Fibroblast of skin of right biceps (primary cell): Measurements from ENCODE around the gene ZNF234.
"Not testable (repeated sequence)": the region's sequence is repeated elsewhere in the genome, so short reads cannot be mapped to it uniquely, and the experiment has no call there.

Experiments
- DNase-seq: peaks from one replicate; pipeline ENCODE4 v3.0.0-alpha.2; 2013

ZNF234 gene

DNA sequence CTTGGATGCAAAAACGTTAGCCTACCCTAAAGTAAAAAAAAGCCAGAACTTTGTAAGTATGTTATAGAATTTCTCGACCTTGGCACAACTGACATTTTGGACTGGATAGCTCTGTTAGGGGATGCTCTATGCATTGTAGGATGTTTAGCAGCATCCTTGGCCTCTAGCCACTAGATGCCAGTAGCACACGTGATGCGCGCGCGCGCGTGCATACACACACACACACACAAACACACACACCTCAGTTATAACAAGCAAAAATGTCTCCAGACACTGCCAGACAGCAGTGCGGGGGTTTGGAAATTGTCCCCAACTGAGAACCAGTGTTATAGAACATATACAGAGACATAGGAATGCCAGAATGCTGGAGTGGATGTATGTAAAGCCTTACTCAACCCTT is 40.8 kb downstream of the ZNF234 start:
- no peak for DNase-seq

DNA sequence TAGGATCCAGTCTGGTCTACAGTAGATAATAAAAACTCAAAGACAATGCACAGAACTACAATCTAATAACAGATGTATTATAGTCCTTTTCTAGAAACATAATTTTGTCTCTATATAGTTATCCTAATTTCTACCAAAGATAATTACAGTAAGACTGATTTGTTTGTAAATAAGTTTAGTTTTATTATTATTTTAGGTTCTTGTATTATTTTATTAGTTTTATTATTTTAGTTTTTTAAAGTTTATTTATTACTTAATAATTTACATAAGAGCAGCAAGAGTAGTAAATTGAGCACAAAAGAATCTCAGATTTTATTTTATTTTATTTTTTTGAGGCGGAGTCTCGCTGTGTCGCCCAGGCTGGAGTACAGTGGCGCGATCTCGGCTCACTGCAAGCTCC is 48.7 kb downstream of the ZNF234 start:
- DNase-seq, result no peak

DNA sequence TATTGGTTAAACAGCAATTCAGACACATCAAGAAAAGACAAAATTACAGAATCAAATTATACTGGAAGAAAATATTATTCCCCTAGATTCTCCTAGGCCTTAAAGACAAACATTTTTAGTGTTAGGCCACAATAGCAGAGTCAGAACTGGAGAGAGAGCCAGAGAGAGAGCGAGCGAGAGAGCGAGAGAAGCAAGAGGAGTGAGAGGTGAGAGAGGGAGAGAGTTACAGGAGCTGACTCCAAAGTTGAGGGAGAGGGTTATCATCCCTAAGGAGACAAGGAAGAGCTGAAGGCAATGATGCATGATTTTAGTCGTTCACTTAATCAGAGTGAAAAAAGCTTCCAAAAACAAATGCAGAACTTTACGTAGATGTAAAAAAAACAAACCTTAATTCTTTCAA is 50.8 kb downstream of the ZNF234 start:
- DNase-seq, result no peak

DNA sequence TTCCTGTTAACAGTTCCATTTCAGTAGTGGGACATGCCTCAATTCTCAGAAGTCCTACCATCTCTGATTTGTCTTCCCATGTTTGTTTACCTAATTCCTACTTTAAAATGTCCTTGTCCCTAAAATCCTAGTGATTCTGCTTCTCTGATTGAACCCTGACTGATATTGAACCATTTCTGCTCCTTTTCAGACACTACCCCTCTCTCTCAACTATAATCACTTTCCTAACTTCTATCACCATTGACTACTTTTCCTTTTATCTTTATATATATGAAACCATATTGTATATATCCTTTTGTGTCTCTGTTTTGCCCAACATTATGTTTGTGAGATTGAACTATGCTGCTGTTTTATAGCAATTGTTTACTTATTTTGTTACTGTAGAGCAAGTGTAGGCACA is 55.4 kb downstream of the ZNF234 start:
- DNase-seq, result no peak

DNA sequence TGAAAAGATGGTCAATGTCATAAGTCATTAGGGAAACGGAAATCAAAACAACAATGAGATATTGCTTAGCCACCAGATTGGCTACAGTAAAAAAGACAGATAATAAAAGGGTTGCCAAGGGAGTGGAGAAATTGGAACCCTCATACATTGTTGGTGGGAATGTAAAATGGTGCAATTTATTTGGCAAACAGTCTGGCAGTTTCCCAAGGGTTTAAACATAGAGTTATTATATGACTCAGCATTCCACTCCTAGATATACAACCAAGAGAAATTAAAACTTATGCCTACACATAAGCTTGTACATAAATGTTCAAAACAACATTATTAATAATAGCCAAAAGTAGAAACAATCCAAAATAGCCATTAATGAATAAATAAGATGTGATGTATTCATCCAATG is 61.1 kb downstream of the ZNF234 start:
- DNase-seq, result peak; percentile 7

DNA sequence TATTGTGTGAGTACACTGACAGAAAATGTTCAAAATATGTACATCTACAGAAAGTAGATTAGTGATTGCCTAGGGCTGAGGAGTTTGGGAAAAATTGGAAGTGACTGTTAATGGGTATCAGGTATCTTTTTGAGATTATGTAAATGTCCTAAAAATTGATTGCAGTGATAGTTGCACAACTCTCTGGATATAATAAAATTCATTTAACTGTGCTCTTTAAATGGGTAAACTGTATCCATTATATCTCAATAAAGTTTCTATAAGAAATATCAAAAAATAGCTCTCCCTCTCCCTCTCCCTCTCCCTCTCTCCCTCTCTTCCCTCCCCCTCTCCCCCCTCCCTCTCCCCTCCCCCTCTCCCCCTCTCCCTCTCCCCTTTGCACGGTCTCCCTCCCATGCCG is 61.6 kb downstream of the ZNF234 start:
- no peak for DNase-seq

DNA sequence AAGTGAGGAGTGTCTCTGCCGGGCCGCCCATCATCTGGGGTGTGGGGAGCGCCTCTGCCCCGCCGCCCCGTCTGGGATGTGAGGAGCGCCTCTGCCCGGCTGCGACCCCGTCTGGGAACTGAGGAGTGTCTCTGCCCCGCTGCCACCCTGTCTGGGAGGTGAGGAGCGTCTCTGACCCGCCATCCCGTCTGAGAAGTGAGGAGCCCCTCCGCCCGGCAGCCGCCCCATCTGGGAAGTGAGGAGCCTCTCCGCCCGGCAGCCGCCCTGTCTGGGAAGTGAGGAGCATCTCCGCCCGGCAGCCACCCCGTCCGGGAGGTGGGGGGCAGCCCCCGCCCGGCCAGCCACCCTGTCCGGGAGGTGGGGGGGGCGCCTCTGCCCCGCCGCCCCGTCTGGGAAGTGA is 62.5 kb downstream of the ZNF234 start:
- DNase-seq, result not testable (repeated sequence)

DNA sequence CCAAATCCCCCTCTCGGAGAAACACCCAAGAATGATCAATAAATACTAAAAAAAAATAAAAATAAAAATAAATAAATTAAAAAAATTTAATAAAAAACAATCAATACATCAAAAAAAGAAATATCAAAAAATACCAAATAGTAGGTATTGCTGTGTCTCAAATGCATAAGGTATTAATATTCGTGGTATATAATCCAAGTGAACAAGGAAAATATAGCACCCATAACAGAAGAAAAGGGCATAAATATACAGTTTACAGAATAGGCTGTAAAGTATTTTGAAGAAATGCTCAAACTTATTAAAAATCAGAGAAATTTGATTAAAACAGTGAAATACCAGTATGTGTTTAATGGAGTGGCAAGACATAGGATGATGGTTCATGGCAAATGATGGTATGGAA is 63.4 kb downstream of the ZNF234 start:
- DNase-seq, result no peak

DNA sequence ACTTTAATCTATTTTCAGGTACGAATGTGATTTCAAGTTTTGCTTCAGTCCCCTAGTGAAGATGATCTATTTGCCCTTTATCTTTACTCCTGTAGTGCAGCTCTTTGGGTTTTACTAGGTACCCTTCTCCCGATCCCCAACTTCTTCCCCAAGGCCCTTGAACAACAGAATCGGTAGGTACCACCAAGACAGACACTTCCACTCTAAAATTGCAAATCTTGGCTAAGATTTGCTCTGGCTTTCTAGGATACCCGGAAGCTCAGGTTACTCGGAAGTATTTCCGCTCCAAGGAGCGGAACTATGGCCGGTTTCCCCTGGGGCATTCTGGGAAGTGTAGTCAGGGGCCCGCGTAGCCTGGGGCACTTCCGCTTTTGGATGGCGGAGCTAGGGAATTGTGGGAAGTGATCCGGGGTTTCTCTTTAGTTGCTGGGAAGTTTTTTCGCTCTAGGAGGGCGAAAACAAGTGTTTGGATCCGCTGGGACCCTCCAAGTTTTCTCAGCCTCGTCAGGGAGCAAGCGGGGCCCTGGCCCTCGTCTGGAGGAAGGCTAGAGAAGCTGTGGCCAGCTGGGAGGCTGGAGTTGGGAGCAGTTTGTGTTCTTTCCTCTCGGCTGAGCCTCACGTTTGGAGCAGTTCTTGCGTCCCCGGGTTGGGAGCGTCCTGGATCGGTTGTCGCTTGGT is 65.9 kb downstream of the ZNF234 start:
- peak; percentile 96 for DNase-seq
